ENCODE results near the gene P2RX1. TPM values are rescaled to one million over a fixed set of nuclear protein-coding genes. Genes with fewer than 3 reads are reported as not detected.

Gene P2RX1
- total RNA-seq, 4 donors from 2014 or later = 0.82 to 11.2 (median 7.0) TPM

GRCh38 chr17:3929181-3929580 lies 12.9 kb upstream of the P2RX1 start:
- in situ Hi-C loops (cut with MboI; ENCODE audit: low pct_ligation_motif_present in 1 of 4, low pct_unique_long_range_greater_than_20kb in 1 of 4, low sequenced_read_pairs in 3 of 4) = no loop called here
- no peaks in the 10 kb centered on the region for H3K9me3 ChIP-seq
- H3K4me3 ChIP-seq = no peak overlapping the region
- H3K27me3 ChIP-seq = no peaks in the 10 kb centered on the region
- no peak for DNase-seq
- no peak overlapping the region for H3K27ac ChIP-seq
- TF ChIP-seq POLR2A (IDR thresholded peaks at IDR 0.05) (no peak), EP300 (IDR thresholded peaks at IDR 0.05; ENCODE audit: low read depth) (no peak), POLR2AphosphoS5 (IDR thresholded peaks at IDR 0.05) (no peak)
- TF ChIP-seq, protein P1, sequence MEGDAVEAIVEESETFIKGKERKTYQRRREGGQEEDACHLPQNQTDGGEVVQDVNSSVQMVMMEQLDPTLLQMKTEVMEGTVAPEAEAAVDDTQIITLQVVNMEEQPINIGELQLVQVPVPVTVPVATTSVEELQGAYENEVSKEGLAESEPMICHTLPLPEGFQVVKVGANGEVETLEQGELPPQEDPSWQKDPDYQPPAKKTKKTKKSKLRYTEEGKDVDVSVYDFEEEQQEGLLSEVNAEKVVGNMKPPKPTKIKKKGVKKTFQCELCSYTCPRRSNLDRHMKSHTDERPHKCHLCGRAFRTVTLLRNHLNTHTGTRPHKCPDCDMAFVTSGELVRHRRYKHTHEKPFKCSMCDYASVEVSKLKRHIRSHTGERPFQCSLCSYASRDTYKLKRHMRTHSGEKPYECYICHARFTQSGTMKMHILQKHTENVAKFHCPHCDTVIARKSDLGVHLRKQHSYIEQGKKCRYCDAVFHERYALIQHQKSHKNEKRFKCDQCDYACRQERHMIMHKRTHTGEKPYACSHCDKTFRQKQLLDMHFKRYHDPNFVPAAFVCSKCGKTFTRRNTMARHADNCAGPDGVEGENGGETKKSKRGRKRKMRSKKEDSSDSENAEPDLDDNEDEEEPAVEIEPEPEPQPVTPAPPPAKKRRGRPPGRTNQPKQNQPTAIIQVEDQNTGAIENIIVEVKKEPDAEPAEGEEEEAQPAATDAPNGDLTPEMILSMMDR (IDR thresholded peaks at IDR 0.05) = no peak
- 95 to 100% methylated on average over 1 to 6 of the region's 12 CpGs for WGBS, 2 donors (ENCODE audit: low coverage in 1 of 2)
- intact Hi-C loops (cut with DNase I; ENCODE audit: low total_unique reads) = no loop called here
- H3K4me1 ChIP-seq = peaks cover 0 to 3% (median 0%) of the 10 kb centered on the region in 4 donors
- peaks cover 0 to 6% (median 0%) of the 10 kb centered on the region in 4 donors for H3K36me3 ChIP-seq

DNA sequence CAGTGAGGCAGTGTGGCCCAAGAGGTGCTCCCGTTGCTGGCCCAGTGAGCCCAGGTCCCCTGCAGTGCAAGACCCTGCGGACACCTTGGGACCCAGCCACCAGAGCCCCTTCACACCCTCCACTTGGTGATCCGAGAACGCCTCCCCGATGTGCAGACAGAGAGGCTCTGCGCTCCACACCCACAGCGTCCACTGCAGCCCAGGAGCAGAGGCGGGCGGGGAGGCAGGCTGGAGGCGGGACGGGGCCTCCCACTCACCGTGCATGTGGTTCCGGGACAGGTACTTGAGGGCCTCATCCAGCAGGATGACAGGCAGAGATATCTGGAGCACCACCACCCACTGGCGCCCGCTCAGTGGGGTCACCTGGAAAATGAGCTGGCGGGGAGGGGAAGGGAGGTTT lies 12.1 kb upstream of the P2RX1 start:
- H3K36me3 ChIP-seq = no peaks in the 10 kb centered on the region
- DNase-seq = no peak
- TF ChIP-seq POLR2A (IDR thresholded peaks at IDR 0.05) (no peak), EP300 (IDR thresholded peaks at IDR 0.05; ENCODE audit: low read depth) (no peak), POLR2AphosphoS5 (IDR thresholded peaks at IDR 0.05) (no peak)
- TF ChIP-seq, protein P1 (IDR thresholded peaks at IDR 0.05) = no peak
- intact Hi-C loops (cut with DNase I; ENCODE audit: low total_unique reads) = no loop called here
- no peak overlapping the region for H3K4me3 ChIP-seq
- WGBS, 2 donors (ENCODE audit: low coverage in 1 of 2) = 96% methylated on average over 15 of the region's 16 CpGs; no CpG with 5 or more reads in 1 of the 2 donors
- H3K9me3 ChIP-seq = no peaks in the 10 kb centered on the region
- in situ Hi-C loops (cut with MboI; ENCODE audit: low pct_ligation_motif_present in 1 of 4, low pct_unique_long_range_greater_than_20kb in 1 of 4, low sequenced_read_pairs in 3 of 4) = no loop called here
- H3K27me3 ChIP-seq = no peaks in the 10 kb centered on the region
- H3K4me1 ChIP-seq = peaks cover 0 to 3% (median 0%) of the 10 kb centered on the region in 4 donors
- no peak overlapping the region for H3K27ac ChIP-seq

DNA sequence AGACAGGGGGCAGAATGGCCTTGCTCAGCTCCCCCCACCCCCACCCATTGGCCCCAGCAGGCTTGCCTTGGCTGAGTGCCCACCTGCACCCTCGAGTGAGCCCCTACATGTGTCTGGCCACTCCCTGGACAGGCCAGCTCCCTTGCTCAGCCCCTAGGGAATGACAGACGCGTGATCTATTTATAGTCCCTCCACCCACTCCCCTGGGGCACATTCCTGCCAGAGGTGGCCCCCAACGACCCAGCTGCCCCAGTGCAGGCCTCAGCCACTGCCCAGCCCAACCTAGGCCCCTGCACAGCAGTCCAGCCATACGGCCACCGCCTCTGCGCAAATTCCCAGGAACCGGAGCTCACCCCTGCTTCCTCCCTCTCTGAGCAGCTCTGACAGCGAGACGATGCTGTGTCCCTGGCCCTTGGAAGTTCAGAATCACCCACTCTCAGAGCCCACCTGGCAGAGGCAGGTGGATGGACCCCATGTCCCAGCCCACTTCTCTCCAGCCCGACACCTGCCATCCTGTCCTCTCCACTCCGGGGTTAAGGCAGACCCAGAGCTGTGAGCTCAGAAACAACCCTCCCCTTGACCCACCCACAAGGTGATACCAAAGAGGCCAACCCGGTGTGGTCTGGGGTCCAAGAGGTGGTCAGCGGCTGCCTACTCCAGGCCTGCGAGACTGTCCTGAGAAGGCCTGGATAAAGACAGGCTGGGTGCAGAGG lies 11.5 kb upstream of the P2RX1 start:
- DNase-seq = no peak
- intact Hi-C loops (cut with DNase I; ENCODE audit: low total_unique reads) (no loop called here), in situ Hi-C loops (cut with MboI; ENCODE audit: low pct_ligation_motif_present in 1 of 4, low pct_unique_long_range_greater_than_20kb in 1 of 4, low sequenced_read_pairs in 3 of 4) (no loop called here)
- peaks cover 0 to 3% (median 0%) of the 10 kb centered on the region in 4 donors for H3K4me1 ChIP-seq
- WGBS, 2 donors (ENCODE audit: low coverage in 1 of 2) = 88% methylated on average over 14 of the region's 15 CpGs; no CpG with 5 or more reads in 1 of the 2 donors
- TF ChIP-seq POLR2AphosphoS5 (IDR thresholded peaks at IDR 0.05) = no peak
- no peak for TF ChIP-seq EP300 (IDR thresholded peaks at IDR 0.05; ENCODE audit: low read depth)
- TF ChIP-seq, protein P1 (IDR thresholded peaks at IDR 0.05) = no peak
- no peak for TF ChIP-seq POLR2A (IDR thresholded peaks at IDR 0.05)
- H3K27ac ChIP-seq = no peak overlapping the region
- no peaks in the 10 kb centered on the region for H3K36me3 ChIP-seq
- H3K4me3 ChIP-seq = no peak overlapping the region
- no peaks in the 10 kb centered on the region for H3K9me3 ChIP-seq
- no peaks in the 10 kb centered on the region for H3K27me3 ChIP-seq

GRCh38 chr17:3926860-3927627 lies 10.8 kb upstream of the P2RX1 start:
- in situ Hi-C loops (cut with MboI; ENCODE audit: low pct_ligation_motif_present in 1 of 4, low pct_unique_long_range_greater_than_20kb in 1 of 4, low sequenced_read_pairs in 3 of 4) (no loop called here), intact Hi-C loops (cut with DNase I; ENCODE audit: low total_unique reads) (no loop called here)
- Histone ChIP-seq H3K36me3 (no peaks in the 10 kb centered on the region), H3K9me3 (no peaks in the 10 kb centered on the region), H3K4me3 (no peak overlapping the region), H3K27me3 (no peaks in the 10 kb centered on the region), H3K27ac (no peak overlapping the region), H3K4me1 (peaks cover 0 to 3% (median 0%) of the 10 kb centered on the region in 4 donors)
- DNase-seq = no peak
- TF ChIP-seq EP300 (IDR thresholded peaks at IDR 0.05; ENCODE audit: low read depth) = no peak
- TF ChIP-seq POLR2AphosphoS5 (IDR thresholded peaks at IDR 0.05) = no peak
- TF ChIP-seq, protein P1 (IDR thresholded peaks at IDR 0.05) = no peak
- TF ChIP-seq POLR2A (IDR thresholded peaks at IDR 0.05) = no peak
- WGBS, 2 donors (ENCODE audit: low coverage in 1 of 2) = 82 to 100% methylated on average over 2 to 14 of the region's 16 CpGs
